Renal pelvis (tissue), 4 donors: Measurements from ENCODE around the gene SEMA4A. TPM values are rescaled to one million over a fixed set of nuclear protein-coding genes. Genes with fewer than 3 reads are reported as not detected.

ENCODE experiments used
- DNase-seq: peaks from one replicate; pipeline ENCODE4 v3.0.0-alpha.2; 2013
- polyA plus RNA-seq, 3 donors: library from polyadenylated mRNA; unstranded; fragments of 120-200 nt; gene quantifications; one replicate each; pipeline ENCODE4 v1.2.1, GENCODE V29; 2013; ENCODE audit not compliant: insufficient read length in 3 of 3

SEMA4A gene
- polyA plus RNA-seq, 3 donors = 21.2 to 27.5 (median 21.3) TPM

DNA sequence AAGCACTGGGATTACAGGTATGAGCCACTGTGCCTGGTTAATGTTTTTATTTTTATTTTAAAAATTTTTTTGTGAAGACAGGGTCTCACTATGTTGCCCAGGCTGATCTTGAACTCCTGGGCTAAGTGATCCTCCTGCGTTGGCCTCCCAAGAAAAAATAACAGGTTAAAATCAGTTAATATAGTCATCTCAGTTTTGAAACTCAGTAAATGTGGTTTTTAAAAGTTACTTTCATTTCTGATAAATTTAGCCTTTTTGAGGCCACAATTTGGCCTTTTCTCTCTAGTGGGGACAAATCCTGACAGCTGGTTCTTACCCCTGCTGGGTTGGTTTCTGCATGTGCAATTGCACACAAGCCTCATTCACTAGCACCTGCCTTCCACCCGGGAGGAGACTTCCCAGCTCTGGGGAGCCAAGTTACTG, 72.7 kb downstream of the SEMA4A start:
- DNase-seq = no peak

DNA sequence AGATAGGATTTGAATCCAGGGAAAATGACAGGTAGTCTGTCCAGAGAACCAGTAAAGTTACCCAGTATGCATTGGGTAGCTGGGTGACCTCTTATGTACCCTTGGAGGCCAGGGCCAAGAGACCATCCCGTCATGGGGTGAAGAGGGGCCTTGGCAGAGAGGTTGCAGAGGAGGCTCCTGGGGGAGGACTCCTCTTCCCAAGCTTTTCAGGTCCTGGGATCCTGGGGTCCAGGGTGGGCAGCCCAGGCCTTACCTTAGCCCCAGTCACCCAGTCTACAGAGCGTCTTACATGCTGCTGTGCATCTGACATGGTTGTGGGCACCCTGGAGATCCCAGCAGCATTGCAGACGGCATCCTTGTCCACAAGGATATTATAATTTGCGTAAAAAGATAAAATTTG, 73.4 kb downstream of the SEMA4A start:
- DNase-seq = no peak

Other genes with a start within 250 kb of the SEMA4A start
- 10 to 100 TPM; 53.2 to 60.9 (median 54.4) TPM for gene RIT1, start 242.2 kb upstream of the SEMA4A start, polyA plus RNA-seq
- gene KHDC4, start 219.2 kb upstream of the SEMA4A start, polyA plus RNA-seq = 10 to 100 TPM; 43.9 to 77.9 (median 74.4) TPM
- under 1 TPM in 1 of 3 donors, not detected in 2; 0.24 TPM for gene RXFP4, start 211.9 kb upstream of the SEMA4A start, polyA plus RNA-seq
- gene ARHGEF2, start 175.0 kb upstream of the SEMA4A start, polyA plus RNA-seq = 10 to 100 TPM; 77.3 to 79.9 (median 77.7) TPM
- gene SSR2, start 132.6 kb upstream of the SEMA4A start, polyA plus RNA-seq = 100 to 1,000 TPM; 354 to 431 (median 363) TPM
- gene UBQLN4, start 99.8 kb upstream of the SEMA4A start, polyA plus RNA-seq = 10 to 100 TPM; 57.5 to 59.6 (median 58.5) TPM
- 10 to 100 TPM; 55.9 to 67.2 (median 63.9) TPM for gene LAMTOR2, start 98.8 kb upstream of the SEMA4A start, polyA plus RNA-seq
- gene RAB25, start 92.4 kb upstream of the SEMA4A start, polyA plus RNA-seq = 10 to 100 TPM; 54.4 to 61.6 (median 55.3) TPM
- 10 to 100 TPM; 43.2 to 53.5 (median 50.1) TPM for gene MEX3A, start 71.1 kb upstream of the SEMA4A start, polyA plus RNA-seq
- 100 to 1,000 TPM in 2 of 3 donors, 10 to 100 TPM in 1; 84.6 to 104 (median 103) TPM for gene LMNA, start 38.9 kb upstream of the SEMA4A start, polyA plus RNA-seq
- gene SLC25A44, start 40.5 kb downstream of the SEMA4A start, polyA plus RNA-seq = 10 to 100 TPM; 28.4 to 38.0 (median 29.6) TPM
- 100 to 1,000 TPM in 1 of 3 donors, 10 to 100 TPM in 2; 89.6 to 102 (median 99.1) TPM for gene PMF1, start 59.4 kb downstream of the SEMA4A start, polyA plus RNA-seq
- gene BGLAP, start 88.6 kb downstream of the SEMA4A start, polyA plus RNA-seq = 1 to 10 TPM; 1.7 to 8.8 (median 8.0) TPM
- gene PAQR6, start 94.5 kb downstream of the SEMA4A start, polyA plus RNA-seq = 1 to 10 TPM; 5.0 to 7.1 (median 7.1) TPM
- gene SMG5, start 129.2 kb downstream of the SEMA4A start, polyA plus RNA-seq = 10 to 100 TPM; 70.9 to 75.4 (median 72.9) TPM
- gene TMEM79, start 130.7 kb downstream of the SEMA4A start, polyA plus RNA-seq = 1 to 10 TPM; 6.9 to 8.4 (median 7.3) TPM
- gene GLMP, start 142.1 kb downstream of the SEMA4A start, polyA plus RNA-seq = 10 to 100 TPM; 63.9 to 71.9 (median 66.9) TPM
- not detected for gene VHLL, start 145.7 kb downstream of the SEMA4A start, polyA plus RNA-seq
- 100 to 1,000 TPM; 297 to 392 (median 363) TPM for gene CCT3, start 184.7 kb downstream of the SEMA4A start, polyA plus RNA-seq
- gene TSACC, start 184.9 kb downstream of the SEMA4A start, polyA plus RNA-seq = 1 to 10 TPM in 2 of 3 donors, under 1 TPM in 1; 0.97 to 2.0 (median 1.3) TPM
- gene RHBG, start 215.6 kb downstream of the SEMA4A start, polyA plus RNA-seq = 10 to 100 TPM; 13.6 to 26.0 (median 21.5) TPM